ENCODE data around the gene LIMA1.

- TF ChIP-seq EZH2phosphoT487 (conservative IDR thresholded peaks at IDR 0.05; ENCODE audit: low read length) (no peak), CTCF (IDR thresholded peaks at IDR 0.05; ENCODE audit: insufficient read depth, low read length, poor library complexity, severe bottlenecking) (no peak)
Observed at GRCh38 chr12:50203691-50204090, 79.6 kb downstream of the LIMA1 start.
